SJCRH30 (cell line): Measurements from ENCODE around the gene SHISA4. TPM values are rescaled to one million over a fixed set of nuclear protein-coding genes. Genes with fewer than 3 reads are reported as not detected.
A peak's percentile ranks its signal among the peaks of the same experiment; 100 is the strongest.

Experiments
- DNase-seq, 2 experiments: peaks; one replicate each; pipeline ENCODE4 v3.0.0-alpha.2; 2015 to 2020
- H3K27ac ChIP-seq: fragments of 250-450 bp; sonication (Bioruptor Pico); 2 replicates; pipeline ENCODE4 v1.5.1; 2020; ENCODE audit warnings: mild to moderate bottlenecking, moderate library complexity
- H3K27me3 ChIP-seq: fragments of 250-450 bp; sonication (Bioruptor Pico); 2 replicates; pipeline ENCODE4 v1.5.1; 2020; ENCODE audit warnings: mild to moderate bottlenecking, moderate library complexity
- H3K36me3 ChIP-seq: fragments of 250-450 bp; sonication (Bioruptor Pico); 2 replicates; pipeline ENCODE4 v1.5.1; 2020; ENCODE audit warnings: mild to moderate bottlenecking, moderate library complexity
- H3K4me1 ChIP-seq: fragments of 250-450 bp; sonication (Bioruptor Pico); 2 replicates; pipeline ENCODE4 v1.5.1; 2020; ENCODE audit warnings: mild to moderate bottlenecking, moderate library complexity
- H3K4me3 ChIP-seq: fragments of 250-450 bp; sonication (Bioruptor Pico); 2 replicates; pipeline ENCODE4 v1.5.1; 2020; ENCODE audit warnings: mild to moderate bottlenecking, moderate library complexity
- H3K9me3 ChIP-seq: fragments of 250-450 bp; sonication (Bioruptor Pico); replicated peaks from 2 replicates; pipeline ENCODE4 v1.5.1; 2020; ENCODE audit warnings: mild to moderate bottlenecking, moderate library complexity
- total RNA-seq: library from RNA; depleted of rRNA; stranded (reverse); fragments of >200 nt; shearing (Covaris generic); gene quantifications from 2 replicates; pipeline ENCODE4 v1.2.3, GENCODE V29; 2014

Gene SHISA4
- total RNA-seq, 1 experiment from 2014 or later = 3.8 TPM

DNA sequence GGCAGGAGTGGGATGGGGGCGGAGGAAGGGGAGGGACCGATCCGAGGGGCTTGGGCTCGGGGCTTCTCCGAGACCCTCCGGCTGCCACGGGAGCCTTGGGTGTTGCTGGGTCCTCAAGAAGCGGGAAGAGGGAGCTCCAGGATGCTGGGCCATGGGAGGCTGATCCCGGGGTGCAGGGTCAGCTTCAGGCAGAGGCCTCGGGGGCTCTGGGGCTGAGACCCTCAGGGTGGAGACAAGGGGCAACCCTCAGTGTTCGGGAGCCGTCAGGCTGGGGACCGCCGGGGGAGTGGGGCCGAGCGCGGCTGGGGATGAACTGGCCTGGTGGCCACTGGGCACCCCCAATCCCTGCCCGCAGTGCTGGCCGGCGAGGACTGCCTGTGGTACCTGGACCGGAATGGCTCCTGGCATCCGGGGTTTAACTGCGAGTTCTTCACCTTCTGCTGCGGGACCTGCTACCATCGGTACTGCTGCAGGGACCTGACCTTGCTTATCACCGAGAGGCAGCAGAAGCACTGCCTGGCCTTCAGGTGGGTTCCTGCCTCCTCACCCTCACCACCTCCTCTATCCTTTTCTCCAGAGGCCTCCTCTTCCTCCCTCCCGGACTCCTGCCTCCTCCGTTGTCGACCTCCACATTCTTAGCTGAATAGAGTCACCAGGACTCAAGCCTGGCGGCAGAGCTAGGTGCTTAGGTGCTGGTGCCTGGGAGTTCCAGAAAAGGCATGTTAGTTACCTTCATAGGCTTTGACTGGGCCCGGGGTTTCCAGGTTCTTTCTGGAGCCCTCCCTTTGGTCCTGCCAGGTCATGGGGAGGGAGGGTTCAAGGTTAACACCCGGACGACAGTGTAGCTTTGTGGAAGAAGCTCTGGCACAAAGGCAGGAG lies 631 bp downstream of the SHISA4 start:
- DNase-seq = no peak
- Histone ChIP-seq H3K4me1 (peaks cover 10% of the 10 kb centered on the region), H3K27ac (no peak overlapping the region)

DNA sequence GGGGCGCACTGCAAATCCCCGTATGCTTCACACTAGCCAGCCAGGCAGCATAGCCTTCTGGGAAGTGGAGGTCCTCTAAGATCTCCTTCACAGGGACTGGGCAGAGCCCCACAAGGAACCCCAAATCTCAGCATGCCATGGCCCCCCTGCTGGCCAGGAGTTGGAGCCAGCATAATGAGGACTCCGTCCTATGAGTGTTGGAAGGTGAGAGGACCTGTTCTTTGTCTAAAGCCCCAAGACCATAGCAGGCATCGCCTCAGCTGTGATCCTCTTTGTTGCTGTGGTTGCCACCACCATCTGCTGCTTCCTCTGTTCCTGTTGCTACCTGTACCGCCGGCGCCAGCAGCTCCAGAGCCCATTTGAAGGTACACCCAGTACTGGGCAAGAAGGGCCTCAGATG lies 1.5 kb downstream of the SHISA4 start:
- no peaks in the 10 kb centered on the region for H3K36me3 ChIP-seq
- H3K27ac ChIP-seq = no peak overlapping the region

More for the DNA sequence above, 631 bp downstream of the SHISA4 start:
- Histone ChIP-seq H3K36me3 (no peaks in the 10 kb centered on the region), H3K4me3 (peak overlapping the region; percentile 64), H3K27me3 (no peaks in the 10 kb centered on the region), H3K9me3 (no peaks in the 10 kb centered on the region)

DNA sequence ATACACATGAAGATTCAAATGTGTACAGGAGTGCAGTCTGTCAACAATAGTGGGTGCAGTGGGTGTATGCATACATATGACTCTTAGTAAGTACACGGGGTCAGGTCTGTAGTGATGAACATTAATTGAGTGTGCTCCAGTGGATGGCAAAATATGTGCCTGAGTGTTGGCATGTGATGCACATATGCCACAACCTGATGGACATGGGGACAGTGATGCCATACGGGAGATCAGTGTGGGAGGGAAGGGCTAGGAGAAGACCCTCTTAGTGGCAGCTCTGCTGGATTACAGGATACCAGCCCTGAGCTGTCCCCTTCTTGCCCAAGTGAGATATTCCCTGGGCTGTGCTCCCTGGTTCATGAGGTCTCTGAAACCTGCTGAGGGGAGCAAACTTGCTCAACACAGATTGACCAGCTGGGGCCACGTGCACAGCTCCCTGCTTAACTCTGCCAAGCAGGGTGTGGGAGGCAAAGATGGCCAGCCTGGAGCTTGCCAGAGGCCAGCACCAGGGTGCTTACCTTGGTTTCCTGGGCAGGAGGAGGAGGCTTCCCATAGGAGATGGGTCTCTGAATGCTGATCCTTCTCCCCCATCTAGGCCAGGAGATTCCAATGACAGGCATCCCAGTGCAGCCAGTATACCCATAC lies 2.2 kb downstream of the SHISA4 start:
- DNase-seq = no peak
- Histone ChIP-seq H3K4me1 (peaks cover 9% of the 10 kb centered on the region; the same call in 1 of the 2 replicates), H3K27ac (no peak overlapping the region), H3K27me3 (no peaks in the 10 kb centered on the region), H3K36me3 (no peaks in the 10 kb centered on the region), H3K9me3 (no peaks in the 10 kb centered on the region), H3K4me3 (no peak overlapping the region)

More for the DNA sequence above, 1.5 kb downstream of the SHISA4 start:
- H3K9me3 ChIP-seq = no peaks in the 10 kb centered on the region
- no peaks in the 10 kb centered on the region for H3K27me3 ChIP-seq
- DNase-seq = no peak
- peaks cover 9% of the 10 kb centered on the region; the same call in 1 of the 2 replicates for H3K4me1 ChIP-seq
- H3K4me3 ChIP-seq = no peak overlapping the region

DNA sequence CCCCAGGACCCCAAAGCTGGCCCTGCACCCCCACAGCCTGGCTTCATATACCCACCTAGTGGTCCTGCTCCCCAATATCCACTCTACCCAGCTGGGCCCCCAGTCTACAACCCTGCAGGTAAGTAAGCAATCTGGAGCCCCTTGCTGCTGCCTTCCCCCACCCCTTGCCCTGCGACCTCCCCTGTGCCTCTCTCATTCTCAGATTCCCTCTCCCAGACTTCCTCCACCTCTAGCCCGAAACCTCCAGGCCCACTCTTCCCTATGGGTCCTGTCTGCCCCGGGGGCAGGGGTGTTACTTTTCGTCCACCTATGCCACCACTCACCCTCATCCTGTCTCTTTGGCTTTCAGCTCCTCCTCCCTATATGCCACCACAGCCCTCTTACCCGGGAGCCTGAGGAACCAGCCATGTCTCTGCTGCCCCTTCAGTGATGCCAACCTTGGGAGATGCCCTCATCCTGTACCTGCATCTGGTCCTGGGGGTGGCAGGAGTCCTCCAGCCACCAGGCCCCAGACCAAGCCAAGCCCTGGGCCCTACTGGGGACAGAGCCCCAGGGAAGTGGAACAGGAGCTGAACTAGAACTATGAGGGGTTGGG lies 2.9 kb downstream of the SHISA4 start:
- no peaks in the 10 kb centered on the region for H3K36me3 ChIP-seq
- H3K27ac ChIP-seq = no peak overlapping the region
- H3K27me3 ChIP-seq = no peaks in the 10 kb centered on the region
- peaks cover 12% of the 10 kb centered on the region for H3K4me1 ChIP-seq
- H3K4me3 ChIP-seq = no peak overlapping the region
- no peaks in the 10 kb centered on the region for H3K9me3 ChIP-seq
- no peak for DNase-seq

DNA sequence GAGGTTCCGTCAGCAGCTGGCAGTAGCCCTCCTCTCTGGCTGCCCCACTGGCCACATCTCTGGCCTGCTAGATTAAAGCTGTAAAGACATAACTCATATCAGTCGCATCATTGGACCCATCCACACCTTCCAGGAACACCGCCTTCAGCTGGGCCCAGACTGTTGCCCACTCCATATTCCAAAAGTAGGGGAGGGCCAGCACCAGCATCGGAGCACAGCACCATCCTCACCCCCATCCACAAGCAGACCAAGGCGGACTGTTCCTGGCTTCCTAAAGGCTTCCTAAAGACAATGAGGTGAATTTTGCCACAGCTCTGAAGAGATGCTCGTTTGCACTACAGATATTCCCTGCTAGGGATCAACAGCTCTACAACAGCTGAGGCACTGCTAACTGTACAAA lies 3.5 kb downstream of the SHISA4 start:
- no peak for DNase-seq
- Histone ChIP-seq H3K27ac (no peak overlapping the region), H3K4me1 (peaks cover 18% of the 10 kb centered on the region), H3K9me3 (no peaks in the 10 kb centered on the region), H3K36me3 (no peaks in the 10 kb centered on the region), H3K27me3 (no peaks in the 10 kb centered on the region), H3K4me3 (no peak overlapping the region)

DNA sequence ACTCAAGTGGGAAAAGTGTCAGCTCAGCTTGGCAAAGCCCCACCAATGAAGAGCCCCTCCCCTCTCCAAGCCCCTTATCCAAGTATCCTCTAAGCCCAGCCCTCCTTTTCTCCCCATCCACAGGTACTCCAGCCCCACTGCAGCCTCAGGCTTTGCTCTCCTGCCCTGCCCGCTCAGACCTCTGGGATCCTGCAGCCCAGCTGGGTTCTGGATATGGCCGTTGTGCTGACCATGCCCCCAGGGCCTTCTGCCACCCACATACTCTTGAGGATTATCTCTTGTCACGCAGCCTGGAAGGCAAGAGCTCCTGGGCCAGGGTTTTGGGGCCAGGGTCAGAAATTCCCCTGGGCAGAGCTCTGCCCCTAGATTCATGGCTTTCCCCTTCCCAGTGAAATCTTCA lies 4.7 kb downstream of the SHISA4 start:
- no peak for DNase-seq
- Histone ChIP-seq H3K9me3 (no peaks in the 10 kb centered on the region), H3K36me3 (no peaks in the 10 kb centered on the region), H3K27me3 (no peaks in the 10 kb centered on the region), H3K4me1 (peaks cover 22% of the 10 kb centered on the region), H3K27ac (no peak overlapping the region), H3K4me3 (no peak overlapping the region)

DNA sequence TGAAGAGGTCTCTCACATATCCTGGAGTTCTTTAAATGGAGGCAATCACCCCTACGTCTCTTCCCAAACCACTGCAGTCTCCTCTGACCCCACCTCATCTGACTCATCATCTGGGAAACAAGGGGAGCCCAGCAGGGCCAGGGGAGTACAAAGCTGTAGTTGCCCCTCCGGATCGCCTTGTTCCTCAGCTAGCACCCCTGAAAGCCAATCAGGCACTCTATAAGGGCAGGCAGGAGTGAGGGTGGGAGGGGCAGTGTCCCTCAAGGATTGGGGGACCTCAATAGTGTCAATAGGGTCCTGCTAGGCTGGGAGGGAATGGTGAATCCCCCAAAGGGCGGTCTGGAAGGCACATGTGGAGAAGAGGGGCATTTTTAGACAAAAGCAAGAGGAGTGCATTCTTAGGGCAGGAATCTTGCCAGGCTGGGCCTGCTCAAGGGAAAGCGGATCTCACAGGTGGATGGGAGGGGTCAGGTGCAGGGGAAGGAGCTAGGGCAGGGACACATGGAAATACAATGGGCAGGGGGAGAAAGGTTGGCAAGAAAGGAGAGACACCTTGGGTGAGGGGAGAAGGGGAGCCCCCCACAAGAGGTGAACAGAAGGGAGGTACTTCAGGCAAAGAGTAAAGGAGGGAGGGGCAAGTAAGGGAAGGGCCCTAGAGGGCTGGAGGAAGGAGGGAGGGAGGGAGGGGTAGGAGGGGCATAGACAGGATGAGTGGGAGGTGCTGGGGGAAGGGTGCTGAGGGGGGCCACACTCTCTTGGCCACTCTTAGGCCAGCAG lies 5.8 kb downstream of the SHISA4 start:
- Histone ChIP-seq H3K9me3 (no peaks in the 10 kb centered on the region), H3K36me3 (no peaks in the 10 kb centered on the region), H3K27me3 (no peaks in the 10 kb centered on the region), H3K4me1 (peaks cover 22% of the 10 kb centered on the region), H3K27ac (no peak overlapping the region), H3K4me3 (no peak overlapping the region)
- DNase-seq = no peak

DNA sequence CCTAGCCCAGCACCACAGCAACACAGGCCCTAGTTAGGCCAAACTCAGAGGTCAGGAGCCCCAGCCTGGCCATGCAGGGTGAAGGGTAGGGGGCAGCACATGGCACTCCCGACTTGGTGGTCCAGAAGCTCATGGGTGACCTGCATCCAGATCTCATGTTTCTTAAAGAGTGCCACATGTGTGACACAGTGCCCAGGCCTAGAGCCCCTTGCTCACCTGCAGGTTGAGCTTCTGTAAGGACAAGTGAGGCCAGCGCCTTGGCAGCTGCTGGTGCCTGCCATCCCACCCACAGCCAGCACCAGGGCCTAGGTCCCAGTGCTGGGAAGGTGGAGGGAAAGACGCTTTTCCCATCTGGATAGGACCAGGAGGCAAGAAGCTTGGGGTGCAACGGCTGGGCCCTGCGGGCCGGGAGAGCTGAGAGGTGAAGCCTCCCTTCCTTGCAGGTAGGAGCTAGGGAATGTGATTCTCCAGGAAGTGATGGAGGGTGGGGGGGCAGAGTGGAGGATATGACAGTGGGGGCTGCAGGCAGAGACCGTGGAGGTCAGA lies 6.5 kb downstream of the SHISA4 start:
- Histone ChIP-seq H3K9me3 (no peaks in the 10 kb centered on the region), H3K27ac (no peak overlapping the region), H3K27me3 (no peaks in the 10 kb centered on the region), H3K4me1 (peaks cover 22% of the 10 kb centered on the region), H3K36me3 (no peaks in the 10 kb centered on the region), H3K4me3 (no peak overlapping the region)
- DNase-seq = no peak

DNA sequence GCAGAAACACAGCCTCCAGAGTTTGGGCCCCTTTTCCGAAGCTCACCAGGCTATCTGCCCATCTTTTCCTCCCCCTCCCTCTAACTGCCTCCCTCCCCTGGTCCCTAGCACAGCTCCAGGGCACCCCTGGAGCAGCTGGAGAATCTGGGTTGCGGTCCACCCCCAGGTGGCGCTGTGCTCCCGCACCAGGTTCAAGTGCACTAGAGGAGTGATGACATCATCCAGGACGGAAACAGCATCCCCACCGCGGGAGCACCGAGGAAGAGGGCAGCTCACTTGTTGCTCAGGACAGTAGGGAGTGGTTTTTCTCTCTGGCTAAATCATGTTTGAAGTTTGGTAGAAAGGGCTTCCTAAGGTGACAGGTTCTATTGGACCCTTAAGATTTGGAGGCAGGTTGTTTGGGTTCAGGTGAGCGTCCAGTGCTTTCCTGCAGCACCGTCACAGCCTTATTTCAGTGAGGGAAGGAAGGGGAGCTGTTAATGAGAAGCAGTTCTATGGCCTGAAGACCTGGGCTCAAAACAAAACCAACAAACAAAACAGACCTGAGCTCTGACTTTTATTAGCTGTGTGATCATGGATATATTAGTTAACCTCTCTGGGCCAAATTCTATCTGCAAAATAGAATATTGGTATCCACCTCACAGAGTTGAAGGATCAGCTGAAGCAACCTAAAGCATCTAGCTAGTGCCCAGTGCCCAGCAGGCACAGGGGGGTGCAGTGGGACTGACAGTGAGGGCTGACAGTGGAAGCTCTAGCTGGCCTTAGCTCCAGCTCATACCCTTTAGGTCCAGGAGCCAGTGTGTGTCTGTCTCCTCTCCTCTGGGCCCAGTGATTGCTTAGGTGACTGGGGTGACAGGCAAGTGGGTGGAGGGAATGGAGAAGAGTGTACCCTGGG lies 7.5 kb downstream of the SHISA4 start:
- no peak overlapping the region for H3K4me3 ChIP-seq
- H3K27me3 ChIP-seq = no peaks in the 10 kb centered on the region
- no peaks in the 10 kb centered on the region for H3K9me3 ChIP-seq
- no peaks in the 10 kb centered on the region for H3K36me3 ChIP-seq
- DNase-seq = peak; percentile 93 to 96
- H3K4me1 ChIP-seq = peaks cover 22% of the 10 kb centered on the region
- no peak overlapping the region for H3K27ac ChIP-seq

DNA sequence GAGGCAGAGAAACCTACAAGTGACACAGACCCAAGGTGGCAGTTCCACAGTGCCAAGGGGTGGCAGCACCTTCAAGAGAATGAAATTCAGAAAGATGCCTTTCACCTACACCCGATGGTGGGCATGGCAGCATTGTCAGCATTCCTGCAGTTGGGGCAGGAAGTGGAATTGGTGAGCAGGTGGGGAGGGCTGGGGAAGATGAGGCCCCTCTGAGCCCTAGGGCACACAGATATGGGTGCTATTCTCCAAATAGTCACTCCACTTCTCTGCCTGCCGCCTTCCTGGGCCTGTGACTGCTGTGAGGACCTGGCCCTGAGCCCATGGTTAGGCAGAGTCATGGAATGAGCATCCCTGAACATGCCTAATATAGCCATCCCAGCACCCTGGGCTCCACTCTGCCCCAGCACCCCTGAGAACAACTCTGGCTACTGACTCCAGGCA lies 8.3 kb downstream of the SHISA4 start:
- DNase-seq = no peak
- no peak overlapping the region for H3K27ac ChIP-seq
- H3K9me3 ChIP-seq = no peaks in the 10 kb centered on the region

DNA sequence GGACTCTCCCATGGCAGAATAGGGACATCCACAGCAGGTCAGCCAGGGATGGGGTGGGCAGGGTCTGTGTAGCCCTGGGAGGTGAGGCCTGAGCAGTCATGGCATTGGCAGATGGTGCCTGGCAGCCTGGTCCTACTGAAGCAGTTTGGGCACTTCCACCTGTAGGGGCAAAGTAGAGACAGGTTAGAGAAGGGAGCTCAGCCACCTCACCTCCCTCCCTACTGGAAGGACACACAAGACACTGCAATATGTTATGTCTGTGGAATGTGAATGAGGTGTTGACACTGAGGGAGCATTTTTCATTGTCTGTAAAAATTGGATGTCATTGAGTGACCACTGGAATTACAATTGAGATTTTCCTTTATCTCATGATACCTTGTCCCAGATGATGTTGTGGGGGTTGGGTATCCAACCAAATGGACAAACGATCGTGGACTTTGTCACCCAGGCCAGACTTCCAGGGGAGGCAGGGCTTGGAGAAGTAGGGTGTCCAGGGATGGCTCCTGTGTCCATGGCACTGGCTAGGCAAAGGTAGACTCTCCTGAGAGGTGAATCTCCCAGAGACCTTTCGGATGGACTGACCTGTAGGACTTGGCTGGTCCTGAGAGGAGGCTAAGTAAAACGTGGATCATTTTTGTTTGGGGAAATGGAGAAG lies 9.7 kb downstream of the SHISA4 start:
- Histone ChIP-seq H3K4me3 (no peak overlapping the region), H3K9me3 (no peaks in the 10 kb centered on the region), H3K27ac (no peak overlapping the region), H3K4me1 (peaks cover 21% of the 10 kb centered on the region), H3K27me3 (no peaks in the 10 kb centered on the region), H3K36me3 (no peaks in the 10 kb centered on the region)
- DNase-seq = no peak

More for the DNA sequence above, 8.3 kb downstream of the SHISA4 start:
- H3K36me3 ChIP-seq = no peaks in the 10 kb centered on the region
- H3K27me3 ChIP-seq = no peaks in the 10 kb centered on the region
- peaks cover 22% of the 10 kb centered on the region for H3K4me1 ChIP-seq
- no peak overlapping the region for H3K4me3 ChIP-seq

DNA sequence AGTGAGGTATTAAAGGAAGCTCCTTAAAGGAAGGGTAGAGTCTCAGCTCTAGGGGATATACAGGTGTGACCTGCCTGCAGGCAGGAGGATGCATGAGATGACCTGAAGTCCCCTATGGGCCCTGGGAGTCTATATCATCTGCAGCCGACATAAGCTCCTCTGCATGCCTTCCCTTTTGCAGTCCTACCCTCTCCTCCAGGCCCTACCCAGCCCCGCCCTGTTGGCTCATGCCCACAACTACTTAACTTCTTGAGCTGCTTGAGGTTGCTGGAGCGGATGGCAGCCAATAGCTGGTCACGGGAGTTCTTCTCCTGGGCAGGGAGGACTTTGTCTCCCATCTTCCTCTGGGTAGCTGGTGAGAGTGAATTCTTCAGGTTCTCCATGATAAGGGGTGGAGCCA lies 10.3 kb downstream of the SHISA4 start:
- Histone ChIP-seq H3K27ac (no peak overlapping the region), H3K27me3 (no peaks in the 10 kb centered on the region), H3K36me3 (no peaks in the 10 kb centered on the region), H3K4me3 (no peak overlapping the region), H3K4me1 (peaks cover 16% of the 10 kb centered on the region), H3K9me3 (no peaks in the 10 kb centered on the region)
- no peak for DNase-seq
